ENCODE measurements around the gene SCAMP3. TPM values are rescaled to one million over a fixed set of nuclear protein-coding genes. Genes with fewer than 3 reads are reported as not detected.

The SCAMP3 gene
- polyA plus RNA-seq, 1 donor from 2014 or later: 34.6 TPM

DNA sequence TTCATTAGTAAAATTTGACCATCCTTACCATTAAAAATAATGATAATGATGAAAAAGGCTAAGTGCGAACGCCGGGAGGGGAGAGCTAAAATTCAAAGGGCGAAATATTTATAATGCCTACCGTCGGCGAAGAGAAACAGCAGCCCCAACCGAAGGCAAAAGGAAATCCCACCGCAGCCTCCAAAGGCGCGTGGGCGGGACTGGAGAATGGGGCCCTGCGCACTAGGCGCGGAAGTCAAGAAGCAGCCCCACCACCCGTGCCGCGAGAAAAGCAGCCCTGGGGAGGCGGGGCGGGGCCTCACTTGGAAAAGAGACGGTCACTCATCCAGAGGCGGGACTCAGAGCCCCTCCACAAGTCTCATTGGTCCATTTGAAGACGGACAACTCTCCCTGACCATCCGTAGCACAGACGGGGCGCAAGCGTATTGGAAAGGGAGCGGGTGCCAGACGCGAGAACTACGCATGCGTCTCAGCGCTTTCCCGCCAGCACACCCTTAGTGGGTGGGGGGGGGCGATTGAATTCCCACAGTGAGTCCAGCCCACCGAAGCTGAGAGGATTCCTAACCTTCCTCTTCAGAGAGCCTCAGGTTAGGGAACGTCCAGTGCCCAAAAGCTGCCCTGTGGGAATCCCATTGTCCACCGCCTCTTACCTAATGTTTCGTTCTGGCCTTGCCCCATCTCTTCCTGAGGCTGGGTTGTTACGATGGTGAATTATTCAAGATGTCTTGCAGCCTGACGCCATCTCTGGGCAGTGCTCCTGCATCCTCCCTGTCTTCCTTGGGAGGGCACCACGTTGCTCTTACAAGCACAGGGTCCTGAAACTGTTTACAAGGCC is 34.7 kb downstream of the SCAMP3 start:
- Histone ChIP-seq H3K4me2 (ENCODE audit: low read length) (peak overlapping the region; percentile 83), H3K9me3 (ENCODE audit: low read length) (no peaks in the 10 kb centered on the region), H4K20me1 (ENCODE audit: insufficient read depth) (no peaks in the 10 kb centered on the region), H3F3A (ENCODE audit: insufficient read depth, low read length, poor library complexity, severe bottlenecking) (peaks cover 6% of the 10 kb centered on the region), H3K27me3 (ENCODE audit: insufficient read depth, low read depth, low read length) (no peaks in the 10 kb centered on the region), H3K9ac (ENCODE audit: low read length) (peak overlapping the region; percentile 88), H3K36me3 (ENCODE audit: insufficient read depth, low read length) (no peaks in the 10 kb centered on the region), H3K9me2 (ENCODE audit: insufficient read depth, low read length) (no peaks in the 10 kb centered on the region), H2AFZ (ENCODE audit: low read depth, low read length) (peak overlapping the region; percentile 95), H3K4me3 (ENCODE audit: low read length) (peak overlapping the region; percentile 92), H3K27ac (ENCODE audit: low read length) (peak overlapping the region; percentile 97), H3K79me2 (replicated peaks; ENCODE audit: insufficient read depth, low read length) (peaks cover 11% of the 10 kb centered on the region)
- peak; percentile 42 for TF ChIP-seq RAD21 (conservative IDR thresholded peaks at IDR 0.05)
- peak; percentile 83 for TF ChIP-seq POLR2AphosphoS5 (IDR thresholded peaks at IDR 0.05)
- TF ChIP-seq MXI1 (conservative IDR thresholded peaks at IDR 0.05; ENCODE audit: poor library complexity, severe bottlenecking): peak; percentile 83
- TF ChIP-seq SMC3 (conservative IDR thresholded peaks at IDR 0.05; ENCODE audit: poor library complexity): peak; percentile 46
- no peak for TF ChIP-seq EZH2 (IDR thresholded peaks at IDR 0.05; ENCODE audit: borderline replicate concordance, insufficient read depth, low read length, poor library complexity, severe bottlenecking)
- peak; percentile 90 for TF ChIP-seq REST (IDR thresholded peaks at IDR 0.05; ENCODE audit: borderline replicate concordance)
- peak; percentile 34 for TF ChIP-seq EP300 (conservative IDR thresholded peaks at IDR 0.05; ENCODE audit: poor library complexity, severe bottlenecking)
- peak; percentile 98 for TF ChIP-seq TAF1 (IDR thresholded peaks at IDR 0.05; ENCODE audit: low read depth)
- TF ChIP-seq, protein P1, sequence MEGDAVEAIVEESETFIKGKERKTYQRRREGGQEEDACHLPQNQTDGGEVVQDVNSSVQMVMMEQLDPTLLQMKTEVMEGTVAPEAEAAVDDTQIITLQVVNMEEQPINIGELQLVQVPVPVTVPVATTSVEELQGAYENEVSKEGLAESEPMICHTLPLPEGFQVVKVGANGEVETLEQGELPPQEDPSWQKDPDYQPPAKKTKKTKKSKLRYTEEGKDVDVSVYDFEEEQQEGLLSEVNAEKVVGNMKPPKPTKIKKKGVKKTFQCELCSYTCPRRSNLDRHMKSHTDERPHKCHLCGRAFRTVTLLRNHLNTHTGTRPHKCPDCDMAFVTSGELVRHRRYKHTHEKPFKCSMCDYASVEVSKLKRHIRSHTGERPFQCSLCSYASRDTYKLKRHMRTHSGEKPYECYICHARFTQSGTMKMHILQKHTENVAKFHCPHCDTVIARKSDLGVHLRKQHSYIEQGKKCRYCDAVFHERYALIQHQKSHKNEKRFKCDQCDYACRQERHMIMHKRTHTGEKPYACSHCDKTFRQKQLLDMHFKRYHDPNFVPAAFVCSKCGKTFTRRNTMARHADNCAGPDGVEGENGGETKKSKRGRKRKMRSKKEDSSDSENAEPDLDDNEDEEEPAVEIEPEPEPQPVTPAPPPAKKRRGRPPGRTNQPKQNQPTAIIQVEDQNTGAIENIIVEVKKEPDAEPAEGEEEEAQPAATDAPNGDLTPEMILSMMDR (IDR thresholded peaks at IDR 0.05; ENCODE audit: poor library complexity, severe bottlenecking): peak; percentile 67

DNA sequence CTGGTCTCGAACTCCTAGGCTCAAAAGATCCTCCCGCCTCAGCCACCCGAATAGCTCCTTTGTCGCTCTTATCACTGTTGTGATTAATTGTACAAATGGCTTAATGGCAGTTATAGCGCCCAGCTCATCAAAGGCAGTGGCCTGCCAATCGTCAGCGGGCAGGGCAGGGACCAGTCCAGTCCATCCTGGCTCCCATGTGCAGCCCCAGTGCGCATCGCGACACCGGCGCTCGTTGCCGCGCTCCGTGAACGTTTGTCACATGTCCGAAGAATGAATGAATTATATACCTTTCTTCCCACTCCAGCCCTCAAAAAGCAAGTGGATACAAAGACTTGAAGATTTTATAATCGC is 35.3 kb downstream of the SCAMP3 start:
- TF ChIP-seq SMC3 (conservative IDR thresholded peaks at IDR 0.05; ENCODE audit: poor library complexity) (peak; percentile 39), TAF1 (IDR thresholded peaks at IDR 0.05; ENCODE audit: low read depth) (peak; percentile 47), EZH2 (IDR thresholded peaks at IDR 0.05; ENCODE audit: borderline replicate concordance, insufficient read depth, low read length, poor library complexity, severe bottlenecking) (no peak), RAD21 (conservative IDR thresholded peaks at IDR 0.05) (no peak), REST (IDR thresholded peaks at IDR 0.05; ENCODE audit: borderline replicate concordance) (peak; percentile 74), POLR2AphosphoS5 (IDR thresholded peaks at IDR 0.05) (no peak), EP300 (conservative IDR thresholded peaks at IDR 0.05; ENCODE audit: poor library complexity, severe bottlenecking) (no peak), MXI1 (conservative IDR thresholded peaks at IDR 0.05; ENCODE audit: poor library complexity, severe bottlenecking) (peak; percentile 93)
- TF ChIP-seq, protein P1 (IDR thresholded peaks at IDR 0.05; ENCODE audit: poor library complexity, severe bottlenecking): peak; percentile 52
- Histone ChIP-seq H3K36me3 (ENCODE audit: insufficient read depth, low read length) (no peaks in the 10 kb centered on the region), H3K4me3 (ENCODE audit: low read length) (peak overlapping the region; percentile 92), H3K9me3 (ENCODE audit: low read length) (no peaks in the 10 kb centered on the region), H3F3A (ENCODE audit: insufficient read depth, low read length, poor library complexity, severe bottlenecking) (peaks cover 6% of the 10 kb centered on the region), H3K9me2 (ENCODE audit: insufficient read depth, low read length) (no peaks in the 10 kb centered on the region), H3K9ac (ENCODE audit: low read length) (peak overlapping the region; percentile 88), H3K4me2 (ENCODE audit: low read length) (peak overlapping the region; percentile 83), H4K20me1 (ENCODE audit: insufficient read depth) (no peaks in the 10 kb centered on the region), H2AFZ (ENCODE audit: low read depth, low read length) (peak overlapping the region; percentile 81), H3K79me2 (replicated peaks; ENCODE audit: insufficient read depth, low read length) (peaks cover 11% of the 10 kb centered on the region), H3K27me3 (ENCODE audit: insufficient read depth, low read depth, low read length) (no peaks in the 10 kb centered on the region), H3K27ac (ENCODE audit: low read length) (peak overlapping the region; percentile 97)
